Fibroblast of lung (primary cell): ENCODE results near the gene VPS13D. TPM values are rescaled to one million over a fixed set of nuclear protein-coding genes. Genes with fewer than 3 reads are reported as not detected.

ENCODE experiments used
- DNase-seq, 2 donors: peaks; one replicate each; pipeline versions ENCODE4 v3.0.0 to v3.0.0-alpha.2; 2010; ENCODE audit warnings: low read depth in 2 of 2
- H2AFZ ChIP-seq: 2 replicates; pipeline ENCODE4 v1.5.1; 2012; ENCODE audit warnings: low read length, control low read depth, inconsistent platforms
- H3K27ac ChIP-seq: 2 replicates; pipeline ENCODE4 v1.5.1; 2011; ENCODE audit warnings: low read length, control low read depth; ENCODE audit not compliant: insufficient read depth
- H3K27me3 ChIP-seq: 2 replicates; pipeline ENCODE4 v1.5.1; 2011; ENCODE audit warnings: mild to moderate bottlenecking, low read length; ENCODE audit not compliant: control insufficient read depth, insufficient read depth
- H3K36me3 ChIP-seq: 2 replicates; pipeline ENCODE4 v1.5.1; 2011; ENCODE audit warnings: low read length; ENCODE audit not compliant: control insufficient read depth, insufficient read depth
- H3K4me1 ChIP-seq: 2 replicates; pipeline ENCODE4 v1.5.1; 2011; ENCODE audit warnings: low read length; ENCODE audit not compliant: control insufficient read depth, insufficient read depth; ENCODE audit errors: extremely low read depth
- H3K4me2 ChIP-seq: 2 replicates; pipeline ENCODE4 v1.5.1; 2011; ENCODE audit warnings: low read length, control low read depth; ENCODE audit not compliant: insufficient read depth; ENCODE audit errors: extremely low read depth
- H3K4me3 ChIP-seq, 4 experiments: fragments of 200-600 bp in 1 of 4; sonication (generic) in 1 of 4; replicated peaks in 1 of 4; 2 replicates each; pipeline ENCODE4 v1.5.1; 2011 to 2016; ENCODE audit warnings: low read length in 4 of 4, low read depth in 3 of 4, mild to moderate bottlenecking in 3 of 4, control low read depth in 2 of 4, inconsistent platforms in 1 of 4, mixed read lengths in 1 of 4; ENCODE audit not compliant: insufficient read depth in 1 of 4; ENCODE audit errors: control extremely low read depth in 1 of 4
- H3K79me2 ChIP-seq: 2 replicates; pipeline ENCODE4 v1.5.1; 2012; ENCODE audit warnings: mild to moderate bottlenecking, low read length, inconsistent platforms; ENCODE audit not compliant: control insufficient read depth, insufficient read depth
- H3K9ac ChIP-seq: 2 replicates; pipeline ENCODE4 v1.5.1; 2011; ENCODE audit warnings: mild to moderate bottlenecking, low read length, control low read depth; ENCODE audit not compliant: insufficient read depth
- H3K9me3 ChIP-seq: 2 replicates; pipeline ENCODE4 v1.5.1; 2012; ENCODE audit warnings: low read depth, low read length; ENCODE audit not compliant: control insufficient read depth, insufficient read depth
- H4K20me1 ChIP-seq: 2 replicates; pipeline ENCODE4 v1.5.1; 2011; ENCODE audit warnings: low read length; ENCODE audit not compliant: control insufficient read depth, insufficient read depth; ENCODE audit errors: extremely low read depth
- CTCF ChIP-seq, 2 donors: IDR thresholded peaks in 1 of 2; conservative IDR thresholded peaks in 1 of 2; 1 replicate in 1 of 2; 2 replicates in 1 of 2; pipeline ENCODE4 v1.5.1; 2011 to 2012; ENCODE audit warnings: low read length in 2 of 2, control low read depth in 1 of 2, inconsistent platforms in 1 of 2, low read depth in 1 of 2, mild to moderate bottlenecking in 1 of 2
- EZH2 ChIP-seq: IDR thresholded peaks from 2 replicates; pipeline ENCODE4 v1.5.1; 2012; ENCODE audit warnings: low read length, control low read depth, mild to moderate bottlenecking; ENCODE audit errors: missing control alignments
- polyA plus RNA-seq, 2 donors: library from polyadenylated mRNA; depleted of rRNA in 1 of 2; stranded (reverse) in 1 of 2; unstranded in 1 of 2; fragments of >200 nt; gene quantifications; 2 replicates each; pipeline ENCODE4 v1.2.1, GENCODE V29; 2011 to 2012; ENCODE audit warnings: missing spikeins in 1 of 2
- total RNA-seq: library from RNA; depleted of rRNA; stranded (reverse); fragments of >200 nt; gene quantifications from 2 replicates; pipeline ENCODE4 v1.2.1, GENCODE V29; 2014

Gene VPS13D
- total and polyA plus RNA-seq, 2 donors (not counting 1 experiment from before 2014, with no cell fraction given) = 14.6 to 40.0 TPM

GRCh38 chr1:12315146-12315545 is 85.3 kb downstream of the VPS13D start:
- H4K20me1 ChIP-seq = no peaks in the 10 kb centered on the region
- TF ChIP-seq CTCF (conservative IDR thresholded peaks at IDR 0.05 in 1 of 2, IDR thresholded peaks at IDR 0.05 in 1 of 2; ENCODE audit: low read depth in 1 of 2, low read length in 2 of 2) (no peak), EZH2 (no peak)
- no peak overlapping the region for H3K9ac ChIP-seq
- H3K27ac ChIP-seq = no peak overlapping the region
- H2AFZ ChIP-seq = no peak overlapping the region
- no peaks in the 10 kb centered on the region for H3K9me3 ChIP-seq
- peak in 1 of 2 donors; percentile 52 for DNase-seq
- H3K4me3 ChIP-seq = no peak overlapping the region
- H3K36me3 ChIP-seq = peaks cover 4% of the 10 kb centered on the region
- peaks cover 3% of the 10 kb centered on the region for H3K4me1 ChIP-seq
- no peaks in the 10 kb centered on the region for H3K79me2 ChIP-seq
- H3K27me3 ChIP-seq = no peaks in the 10 kb centered on the region
- H3K4me2 ChIP-seq = no peak overlapping the region

GRCh38 chr1:12316331-12316730 is 86.5 kb downstream of the VPS13D start:
- peaks cover 4% of the 10 kb centered on the region for H3K36me3 ChIP-seq

GRCh38 chr1:12320486-12320885 is 90.7 kb downstream of the VPS13D start:
- DNase-seq = no peak
- Histone ChIP-seq H3K9ac (no peak overlapping the region), H4K20me1 (no peaks in the 10 kb centered on the region), H3K4me2 (no peak overlapping the region), H3K27ac (no peak overlapping the region), H3K27me3 (no peaks in the 10 kb centered on the region), H3K9me3 (no peaks in the 10 kb centered on the region), H3K4me1 (peaks cover under 1% of the 10 kb centered on the region), H3K4me3 (no peak overlapping the region), H3K79me2 (no peaks in the 10 kb centered on the region), H3K36me3 (peaks cover 8% of the 10 kb centered on the region), H2AFZ (no peak overlapping the region)
- TF ChIP-seq CTCF (conservative IDR thresholded peaks at IDR 0.05 in 1 of 2, IDR thresholded peaks at IDR 0.05 in 1 of 2; ENCODE audit: low read depth in 1 of 2, low read length in 2 of 2) (no peak), EZH2 (no peak)

More at GRCh38 chr1:12316331-12316730, 86.5 kb downstream of the VPS13D start:
- DNase-seq = peak in 1 of 2 donors; percentile 74
- Histone ChIP-seq H3K4me2 (no peak overlapping the region), H3K9ac (no peak overlapping the region), H3K9me3 (no peaks in the 10 kb centered on the region), H3K27me3 (no peaks in the 10 kb centered on the region), H3K79me2 (no peaks in the 10 kb centered on the region), H3K27ac (no peak overlapping the region), H4K20me1 (no peaks in the 10 kb centered on the region), H2AFZ (no peak overlapping the region), H3K4me3 (no peak overlapping the region), H3K4me1 (peaks cover 3% of the 10 kb centered on the region)
- no peak for TF ChIP-seq CTCF (conservative IDR thresholded peaks at IDR 0.05 in 1 of 2, IDR thresholded peaks at IDR 0.05 in 1 of 2; ENCODE audit: low read depth in 1 of 2, low read length in 2 of 2)
- no peak for TF ChIP-seq EZH2
